GM12874 (cell line): Measurements from ENCODE around the gene COA8.

Experiments
- TF ChIP-seq, protein P1 (sequence below): IDR thresholded peaks from 2 replicates; pipeline ENCODE4 v1.5.1; 2011; ENCODE audit warnings: low read depth, mild to moderate bottlenecking, control low read depth, low read length, moderate library complexity; ENCODE audit not compliant: insufficient read depth

COA8 gene

DNA sequence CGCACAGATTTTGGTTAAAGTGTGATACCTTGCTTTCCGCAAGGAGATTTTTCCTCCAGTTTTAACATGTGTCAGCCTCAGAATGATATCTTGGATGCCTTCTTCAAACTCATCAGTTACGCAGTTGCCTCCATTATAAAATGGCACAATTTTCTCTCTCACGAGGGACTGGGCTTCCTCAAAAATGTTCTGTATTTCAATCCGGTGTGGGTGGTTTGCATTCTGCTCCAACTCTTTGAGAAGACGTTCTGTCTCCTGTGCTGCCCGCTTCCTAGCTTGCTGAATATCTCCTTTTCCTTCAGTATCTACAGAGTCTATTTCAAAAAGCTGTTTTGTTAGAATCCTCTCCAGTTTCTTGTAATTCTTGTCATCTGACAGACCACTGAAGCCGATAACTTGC, 2.1 kb upstream of the COA8 start:
- TF ChIP-seq, protein P1, sequence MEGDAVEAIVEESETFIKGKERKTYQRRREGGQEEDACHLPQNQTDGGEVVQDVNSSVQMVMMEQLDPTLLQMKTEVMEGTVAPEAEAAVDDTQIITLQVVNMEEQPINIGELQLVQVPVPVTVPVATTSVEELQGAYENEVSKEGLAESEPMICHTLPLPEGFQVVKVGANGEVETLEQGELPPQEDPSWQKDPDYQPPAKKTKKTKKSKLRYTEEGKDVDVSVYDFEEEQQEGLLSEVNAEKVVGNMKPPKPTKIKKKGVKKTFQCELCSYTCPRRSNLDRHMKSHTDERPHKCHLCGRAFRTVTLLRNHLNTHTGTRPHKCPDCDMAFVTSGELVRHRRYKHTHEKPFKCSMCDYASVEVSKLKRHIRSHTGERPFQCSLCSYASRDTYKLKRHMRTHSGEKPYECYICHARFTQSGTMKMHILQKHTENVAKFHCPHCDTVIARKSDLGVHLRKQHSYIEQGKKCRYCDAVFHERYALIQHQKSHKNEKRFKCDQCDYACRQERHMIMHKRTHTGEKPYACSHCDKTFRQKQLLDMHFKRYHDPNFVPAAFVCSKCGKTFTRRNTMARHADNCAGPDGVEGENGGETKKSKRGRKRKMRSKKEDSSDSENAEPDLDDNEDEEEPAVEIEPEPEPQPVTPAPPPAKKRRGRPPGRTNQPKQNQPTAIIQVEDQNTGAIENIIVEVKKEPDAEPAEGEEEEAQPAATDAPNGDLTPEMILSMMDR: no peak

DNA sequence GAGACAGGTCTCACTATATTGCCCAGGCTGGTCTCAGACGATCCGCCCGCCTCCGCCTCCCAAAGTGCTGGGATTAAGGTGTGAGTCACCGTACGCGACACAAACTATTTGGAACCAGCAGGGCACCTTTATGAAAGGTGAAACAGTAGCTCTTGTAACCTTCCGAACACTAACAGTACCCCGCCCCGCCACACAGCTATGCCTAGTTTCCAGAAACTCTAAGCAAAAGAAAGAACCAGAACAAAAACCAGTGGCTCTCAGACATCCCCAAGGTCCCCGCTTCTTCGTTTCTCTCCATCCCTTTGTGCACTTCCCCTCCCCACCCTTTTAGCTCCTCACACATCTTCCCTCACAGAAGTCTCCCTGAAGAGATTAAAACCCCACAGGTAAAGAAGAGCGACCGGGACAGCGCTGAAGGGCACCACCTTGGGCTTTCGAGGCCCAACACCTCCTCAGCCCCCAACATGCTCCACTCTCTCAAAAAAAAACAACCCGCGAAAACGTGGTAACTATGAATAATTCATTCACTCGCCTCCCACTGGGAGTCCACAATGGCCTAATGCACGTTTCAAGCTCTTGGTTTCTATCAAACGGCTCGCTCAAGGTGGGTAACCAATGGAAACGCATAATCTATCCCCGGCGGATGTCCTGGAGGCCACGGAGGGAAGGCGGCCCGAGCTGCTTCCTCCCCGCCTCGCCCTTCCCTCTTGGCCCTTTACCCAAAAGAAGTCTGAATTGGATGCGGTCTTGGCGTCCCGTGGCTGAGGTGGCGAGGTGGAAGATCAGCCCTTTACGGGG, 1.2 kb upstream of the COA8 start:
- TF ChIP-seq, protein P1: no peak

DNA sequence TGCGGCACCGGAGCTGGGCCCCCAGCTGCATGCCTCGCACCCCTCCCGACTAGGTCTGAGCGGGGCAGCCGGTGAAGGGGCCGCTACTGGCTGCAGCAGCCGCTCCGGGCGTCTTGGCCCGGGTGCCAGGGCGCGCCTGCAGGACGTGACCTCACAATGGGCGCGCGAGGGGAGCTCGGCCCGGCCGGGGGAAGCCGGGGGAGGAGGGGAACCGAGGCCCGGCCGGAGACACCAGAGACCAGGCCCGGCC, 656 bp upstream of the COA8 start:
- TF ChIP-seq, protein P1: no peak

DNA sequence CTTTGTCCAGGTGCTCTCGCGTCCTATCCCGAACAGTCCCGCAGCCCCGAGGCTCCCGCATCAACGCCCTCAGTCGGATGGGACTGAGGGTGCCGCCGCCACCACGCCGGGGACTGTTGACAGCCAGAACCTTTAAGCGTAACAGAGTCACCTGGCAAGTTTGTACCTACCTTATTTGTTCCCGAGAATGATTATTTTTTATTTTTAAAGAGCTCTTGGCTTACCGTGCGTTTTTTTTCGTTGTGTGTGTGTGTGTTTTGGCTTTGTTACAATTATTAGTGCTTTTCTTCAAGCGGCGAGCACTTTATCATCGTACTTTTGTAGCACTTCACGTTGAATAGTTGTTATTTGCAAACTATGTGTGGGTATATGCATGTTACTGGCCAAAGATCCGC, 463 bp downstream of the COA8 start:
- TF ChIP-seq, protein P1: no peak

DNA sequence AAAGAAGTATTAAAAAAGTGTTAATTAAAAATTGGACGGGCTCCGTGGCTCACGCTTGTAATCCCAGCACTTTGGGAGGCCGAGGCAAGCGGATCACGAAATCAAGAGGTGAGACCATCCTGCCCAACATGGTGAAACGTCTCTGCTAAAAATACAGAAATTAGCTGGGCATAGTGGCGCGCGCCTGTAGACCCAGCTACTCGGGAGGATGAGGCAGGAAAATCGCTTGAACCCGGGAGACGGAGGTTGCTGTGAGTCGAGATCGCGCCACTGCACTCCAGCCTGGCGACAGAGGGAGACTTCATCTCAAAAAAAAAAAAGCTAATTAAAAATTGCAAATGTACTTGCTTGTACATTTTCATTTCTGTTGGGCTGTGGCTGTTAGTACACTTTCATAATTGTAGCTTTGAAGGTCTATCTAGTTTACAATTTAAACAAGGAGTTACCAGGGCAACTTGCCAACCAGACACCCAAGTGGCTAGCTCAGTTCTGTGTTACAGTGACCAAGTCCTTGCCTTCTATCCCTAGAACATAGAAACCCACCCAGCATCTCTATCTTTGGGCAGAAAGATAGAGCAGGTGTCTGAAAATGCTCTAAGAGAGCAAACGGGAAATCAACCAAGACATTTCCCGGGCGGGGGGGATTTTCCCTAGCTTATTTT, 1.2 kb downstream of the COA8 start:
- TF ChIP-seq, protein P1: no peak

DNA sequence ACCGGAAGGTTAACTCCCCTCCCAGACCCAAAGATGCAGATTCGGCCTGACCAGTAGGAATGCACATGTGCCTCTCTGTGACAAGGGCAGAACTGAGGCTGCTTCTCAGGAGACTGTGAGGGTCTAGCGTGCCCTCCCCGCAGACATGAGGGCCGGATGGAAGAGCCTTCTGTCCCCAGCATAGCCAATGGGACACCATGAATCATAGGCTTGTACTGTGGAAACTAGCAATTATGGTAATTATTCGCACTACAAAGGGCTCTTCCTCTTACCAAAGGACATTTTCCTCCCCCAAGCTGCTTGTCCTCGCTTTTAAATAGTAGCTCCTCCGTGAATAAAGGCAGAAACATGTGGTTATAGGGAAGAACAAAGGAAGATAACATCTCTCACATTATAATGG, 6.2 kb downstream of the COA8 start:
- TF ChIP-seq, protein P1: no peak

DNA sequence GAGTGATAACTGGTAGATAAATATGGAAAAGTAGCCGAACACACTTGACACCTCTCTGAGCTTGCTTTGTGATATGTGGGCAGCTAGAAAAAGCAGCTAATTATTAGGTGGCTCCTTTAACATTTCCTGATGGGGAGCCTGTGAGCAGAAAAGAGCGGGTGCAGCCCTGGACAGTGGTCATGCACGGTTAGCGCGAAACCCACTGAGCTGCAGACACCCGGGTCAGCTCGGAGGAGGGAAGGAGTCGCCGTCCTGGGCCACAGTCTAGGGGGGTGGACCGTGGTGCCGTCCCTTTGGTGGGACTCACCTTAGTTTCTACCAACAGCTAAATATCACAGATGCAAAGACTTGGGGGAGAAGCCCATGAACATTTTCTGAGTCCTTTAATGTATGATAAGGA, 6.6 kb downstream of the COA8 start:
- TF ChIP-seq, protein P1: no peak
